OCI-M1 (cell line): ENCODE data around the gene CX3CR1.
"Not testable (repeated sequence)": the region's sequence is repeated elsewhere in the genome, so short reads cannot be mapped to it uniquely, and the experiment has no call there.

Experiments used
- DNase-seq: peaks from one replicate; lab custom pipeline; 2025; lab: John Stamatoyannopoulos, UW

The CX3CR1 gene, protein sequence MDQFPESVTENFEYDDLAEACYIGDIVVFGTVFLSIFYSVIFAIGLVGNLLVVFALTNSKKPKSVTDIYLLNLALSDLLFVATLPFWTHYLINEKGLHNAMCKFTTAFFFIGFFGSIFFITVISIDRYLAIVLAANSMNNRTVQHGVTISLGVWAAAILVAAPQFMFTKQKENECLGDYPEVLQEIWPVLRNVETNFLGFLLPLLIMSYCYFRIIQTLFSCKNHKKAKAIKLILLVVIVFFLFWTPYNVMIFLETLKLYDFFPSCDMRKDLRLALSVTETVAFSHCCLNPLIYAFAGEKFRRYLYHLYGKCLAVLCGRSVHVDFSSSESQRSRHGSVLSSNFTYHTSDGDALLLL

DNA sequence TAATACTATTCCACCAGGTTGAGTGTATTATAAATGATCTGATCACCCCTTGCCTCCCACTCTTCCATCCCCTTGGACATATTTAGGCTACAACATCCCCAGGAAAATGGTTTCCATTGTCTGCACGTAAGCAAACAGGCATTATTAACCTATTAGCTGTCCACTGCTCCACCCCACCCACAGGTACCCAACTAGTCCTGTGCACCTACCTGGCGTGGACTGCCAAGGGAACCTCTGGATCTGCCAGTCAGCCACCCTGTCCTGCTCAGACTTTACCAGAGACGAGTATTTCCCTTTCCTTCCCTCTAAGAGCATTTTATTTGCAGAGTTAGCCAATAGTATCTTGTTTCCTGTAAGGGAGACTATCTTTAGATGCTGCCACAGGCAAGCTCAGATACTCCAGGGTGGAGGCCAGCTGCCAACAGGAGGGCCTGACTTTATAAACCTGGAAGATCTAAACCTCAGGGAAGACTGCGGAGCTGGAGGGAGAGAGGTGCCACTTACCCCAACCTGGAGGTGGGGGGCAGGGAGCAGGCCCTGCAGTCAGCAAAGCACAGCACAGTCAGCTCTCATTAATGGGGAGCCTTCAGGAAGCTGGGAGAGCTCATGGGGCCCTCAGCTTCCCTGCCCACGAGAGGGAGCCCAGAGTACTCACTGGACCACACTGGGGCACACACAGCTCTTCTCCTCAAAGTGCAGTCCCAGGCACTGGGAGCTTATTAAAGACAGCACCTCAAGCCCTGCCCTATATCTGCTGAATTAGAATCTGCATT lies at the start of gene CX3CR1:
TSS of gene CX3CR1 (minus strand) at position 292 of the 773 bp plus-strand sequence. CDS start 13,527 bp downstream, outside the sequence.
- peak; percentile 22 for DNase-seq

- DNase-seq, result no peak
Measured at GRCh38 chr3:39329493-39329892, 49.7 kb upstream of the CX3CR1 start, which contains the start of gene CCR8. TSS of gene CCR8 (plus strand) at chr3:39329709. CDS start at chr3:39332332, 2,623 bp downstream.

DNA sequence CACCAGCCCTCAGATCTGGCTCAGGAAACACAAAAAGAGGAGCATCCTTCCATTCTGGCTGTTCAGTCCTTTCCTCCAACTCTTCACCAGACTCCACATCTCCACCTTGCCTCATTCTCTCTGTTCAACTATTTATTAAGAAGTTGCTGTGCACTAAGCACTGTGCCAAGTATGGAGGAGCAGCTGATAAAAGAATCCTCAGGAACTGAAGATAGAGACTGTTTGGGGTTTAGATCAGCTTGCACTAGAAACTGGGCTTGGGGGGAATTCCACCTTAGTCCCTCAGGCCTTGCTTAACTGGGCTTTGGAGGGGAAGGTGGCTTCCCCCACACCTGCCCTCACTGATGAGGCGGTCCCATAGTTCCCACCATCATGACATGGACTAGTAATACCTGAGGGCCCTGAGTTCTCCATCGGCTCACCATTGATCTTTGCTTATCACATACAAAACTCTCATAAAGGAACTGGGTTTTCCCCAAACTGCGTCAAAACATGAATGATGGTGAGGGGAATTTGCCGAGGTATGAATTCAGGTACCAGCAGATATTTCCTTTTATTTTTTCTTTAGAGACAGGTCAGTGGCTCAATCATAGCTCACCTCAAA lies 48.0 kb upstream of the CX3CR1 start:
- DNase-seq, result no peak

- DNase-seq, result no peak
Measured at GRCh38 chr3:39327053-39327745, 47.4 kb upstream of the CX3CR1 start.

- no peak for DNase-seq
Measured at GRCh38 chr3:39325236-39325635, 45.4 kb upstream of the CX3CR1 start.

DNA sequence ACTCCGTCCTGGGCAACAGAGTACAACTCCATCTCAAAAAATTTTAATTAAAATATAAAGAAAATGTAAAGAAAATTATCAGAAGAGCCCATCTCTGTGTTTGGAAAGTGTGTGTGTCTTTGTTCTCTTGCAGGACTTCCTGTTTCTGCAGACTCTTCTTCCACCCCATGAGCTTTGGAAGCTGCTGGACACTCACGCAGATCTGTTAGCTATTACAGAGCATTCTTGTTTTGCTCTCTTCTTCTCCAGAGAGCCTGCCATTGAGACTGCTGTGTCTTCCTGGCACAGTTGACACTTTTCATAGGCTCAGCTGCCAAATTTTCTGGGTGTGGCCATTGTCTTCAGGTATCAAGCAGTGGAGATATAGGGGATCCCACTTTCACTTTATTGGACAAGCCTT lies 43.7 kb upstream of the CX3CR1 start:
- peak; percentile 49 for DNase-seq

- DNase-seq, result peak; percentile 41
Measured at GRCh38 chr3:39322936-39323335, 43.1 kb upstream of the CX3CR1 start.

DNA sequence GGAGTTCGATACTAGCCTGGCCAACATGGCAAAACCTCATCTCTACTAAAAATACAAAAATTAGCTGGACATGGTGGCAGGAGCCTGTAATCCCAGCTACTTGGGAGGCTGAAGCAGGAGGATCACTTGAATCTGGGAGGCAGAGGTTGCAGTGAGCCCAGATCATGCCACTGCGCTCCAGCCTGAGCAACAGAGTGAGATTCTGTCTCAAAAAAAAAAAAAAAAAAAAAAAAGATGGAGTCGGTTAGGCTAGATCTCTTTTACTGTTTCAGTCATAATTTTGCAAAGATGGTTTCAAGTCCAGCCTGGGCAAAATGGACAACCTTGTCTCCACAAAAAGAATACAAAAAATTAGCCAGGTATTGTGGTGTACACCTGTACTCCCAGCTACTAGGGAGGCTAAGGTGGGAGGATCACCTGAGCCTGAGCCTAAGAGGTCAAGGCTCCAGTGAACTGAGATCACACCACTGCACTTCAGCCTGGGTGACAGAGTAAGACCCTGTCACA lies 42.4 kb upstream of the CX3CR1 start:
- DNase-seq, result not testable (repeated sequence)

DNA sequence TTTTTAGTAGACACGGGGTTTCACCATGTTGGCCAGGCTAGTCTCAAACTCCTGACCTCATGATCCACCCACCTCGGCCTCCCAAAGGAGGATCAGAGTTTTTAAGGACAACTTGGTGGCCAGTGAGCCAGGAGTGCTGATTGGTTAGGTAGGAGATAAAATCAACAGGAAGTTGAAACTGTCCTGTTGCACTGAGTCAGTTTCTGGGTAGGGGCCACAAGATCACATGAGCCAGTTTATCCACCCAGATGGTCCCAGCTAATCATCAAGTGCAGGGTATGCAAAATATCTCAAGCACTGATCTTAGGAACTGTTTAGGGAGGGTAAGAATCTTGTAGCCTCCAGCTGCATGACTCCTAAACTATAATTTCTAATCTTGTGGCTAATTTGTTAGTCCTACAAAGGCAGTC lies 41.7 kb upstream of the CX3CR1 start:
- DNase-seq, result peak; percentile 88

DNA sequence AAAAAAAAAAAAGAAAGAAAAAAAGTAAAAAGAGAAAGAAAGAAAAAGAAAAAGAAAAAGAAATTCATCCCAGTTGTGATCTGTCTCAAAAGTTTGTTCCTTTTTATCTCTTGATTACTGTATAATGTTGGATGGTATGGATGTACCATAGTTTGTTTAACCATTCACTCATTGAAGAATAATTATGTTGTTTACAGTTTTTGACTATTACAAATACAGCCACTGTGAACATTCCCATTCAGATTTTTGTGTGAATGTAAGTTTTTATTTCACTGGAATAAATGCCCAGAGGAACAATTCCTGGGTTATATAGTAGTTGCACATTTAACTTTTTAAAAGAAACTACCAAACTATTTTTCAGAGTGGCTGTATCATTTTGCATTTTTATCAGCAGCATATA lies 39.4 kb upstream of the CX3CR1 start:
- no peak for DNase-seq

GRCh38 chr3:39318301-39318700 lies 38.5 kb upstream of the CX3CR1 start:
- no peak for DNase-seq

DNA sequence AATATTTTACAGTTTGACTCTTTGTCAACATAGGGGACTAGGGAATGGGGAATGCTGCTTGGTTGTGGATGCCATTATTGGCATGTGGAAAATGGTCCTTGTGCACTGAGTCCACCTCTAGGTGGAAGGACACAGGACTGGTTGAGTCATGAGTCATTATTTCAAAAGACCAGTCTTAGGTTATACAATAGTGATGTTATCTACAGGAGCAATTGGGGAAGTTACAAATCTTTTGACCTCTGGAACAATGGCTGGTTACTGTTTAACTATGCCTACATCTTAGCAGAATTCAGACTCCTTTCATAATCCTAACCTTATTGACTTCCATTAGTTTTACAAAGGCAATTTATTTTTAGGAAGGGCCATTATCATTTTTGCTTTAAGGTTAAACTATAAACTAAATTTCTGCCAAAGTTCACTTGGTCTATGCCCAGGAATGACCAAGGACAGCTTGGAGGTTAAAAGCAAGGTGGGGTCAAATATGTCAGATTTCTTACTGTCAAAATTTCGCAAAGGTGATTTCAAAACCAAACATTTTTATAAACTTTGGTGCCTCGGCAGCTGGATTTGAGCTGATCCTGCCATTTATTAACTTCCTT lies 37.8 kb upstream of the CX3CR1 start:
- DNase-seq, result peak; percentile 79

- peak; percentile 7 for DNase-seq
Measured at GRCh38 chr3:39315420-39315819, 35.6 kb upstream of the CX3CR1 start.

DNA sequence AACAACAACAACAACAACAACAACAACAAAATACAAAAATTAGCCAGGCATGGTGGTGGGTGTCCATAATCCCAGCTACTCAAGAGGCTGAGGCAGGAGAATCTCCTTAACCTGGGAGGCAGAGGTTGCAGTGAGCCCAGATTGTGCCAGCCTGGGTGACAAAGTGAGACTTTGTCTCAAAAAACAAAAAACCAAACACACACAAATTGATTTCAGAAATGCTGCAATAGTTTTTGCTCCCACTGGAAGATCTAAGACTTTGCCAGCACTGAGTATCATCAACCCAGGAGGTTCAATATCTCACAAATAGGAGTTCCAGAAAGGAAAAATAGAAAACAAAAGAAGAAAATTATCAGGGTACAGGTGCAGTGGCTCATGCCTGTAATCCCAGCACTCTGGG lies 33.5 kb upstream of the CX3CR1 start:
- no peak for DNase-seq

- no peak for DNase-seq
Measured at GRCh38 chr3:39302178-39302577, 22.3 kb upstream of the CX3CR1 start.

- DNase-seq, result peak; percentile 27
Measured at GRCh38 chr3:39299279-39299678, 19.4 kb upstream of the CX3CR1 start.

- no peak for DNase-seq
Measured at GRCh38 chr3:39296197-39297077, 16.6 kb upstream of the CX3CR1 start.

DNA sequence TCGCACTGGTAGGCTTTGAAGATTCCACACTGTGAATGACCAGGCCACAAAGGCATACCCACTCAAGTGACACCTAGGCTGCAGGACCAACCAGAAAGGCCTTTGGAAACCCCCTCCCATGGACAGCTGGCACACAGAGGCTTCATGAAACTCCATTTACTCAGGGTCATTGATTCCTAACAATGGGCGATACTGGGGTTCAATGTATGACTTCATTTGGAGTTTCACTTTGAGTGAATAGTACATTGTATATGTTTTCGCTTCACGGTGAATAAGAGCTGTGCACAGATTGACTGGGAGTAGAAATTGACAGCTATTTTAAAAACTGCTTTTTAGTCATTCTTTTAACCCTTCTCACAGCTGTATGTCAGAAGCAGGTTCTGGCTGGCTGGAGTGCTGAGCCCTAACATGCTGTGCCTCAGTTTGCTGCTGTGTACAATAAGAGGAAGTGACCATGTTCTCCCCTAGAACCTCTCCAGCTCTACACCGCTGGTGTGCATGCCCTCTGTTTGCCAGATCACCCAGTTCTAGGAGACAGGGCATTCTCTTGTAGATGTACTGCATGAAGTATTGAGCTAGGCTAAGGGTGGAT lies 15.4 kb upstream of the CX3CR1 start:
- DNase-seq, result no peak

DNA sequence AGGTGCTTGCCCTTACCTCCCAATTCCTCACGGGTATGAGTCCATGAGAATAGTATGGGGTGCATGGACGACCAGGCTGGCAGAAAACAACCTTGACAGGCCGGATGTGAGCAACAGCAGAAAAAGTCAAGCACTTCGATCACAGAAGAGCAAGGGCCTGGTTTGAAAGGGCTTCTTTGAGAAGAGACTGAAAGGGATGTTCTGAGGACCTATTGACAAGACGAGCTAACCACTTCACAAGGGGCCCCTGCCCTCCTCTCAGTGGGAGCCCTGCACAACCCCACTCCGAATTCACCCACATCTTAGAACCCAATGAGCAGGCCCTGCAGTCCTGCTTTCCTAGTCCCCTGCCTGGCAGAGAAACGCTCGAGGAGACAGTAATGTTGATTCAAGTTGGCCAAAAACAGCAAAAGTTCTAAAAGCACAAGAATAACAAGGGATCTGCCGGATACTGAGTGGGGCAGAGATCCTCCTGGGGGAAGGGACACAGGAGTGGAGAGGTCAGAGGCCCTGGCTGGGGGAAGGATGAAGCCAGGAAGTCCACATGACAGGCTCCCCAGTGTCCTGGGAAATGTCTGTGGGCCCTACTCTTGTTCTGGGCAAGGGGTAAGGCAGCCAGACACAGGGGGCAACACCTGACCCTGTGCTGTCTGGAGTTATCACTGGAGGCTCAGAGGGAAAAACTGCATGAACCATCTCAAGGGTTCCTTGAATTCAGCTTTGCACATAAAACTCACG lies 14.8 kb upstream of the CX3CR1 start:
- DNase-seq, result no peak
